B cell (primary cell): ENCODE measurements around the gene TCIRG1. TPM values are rescaled to one million over a fixed set of nuclear protein-coding genes. Genes with fewer than 3 reads are reported as not detected.

Experiments used
- ATAC-seq: fragments of 200-7000 bp; cut with Tn5 transposase; one replicate; pipeline ENCODE4 v1.10.0; 2021; ENCODE audit warnings: low read depth, mild to moderate bottlenecking, moderate number of reproducible peaks, moderate library complexity
- CTCF ChIA-PET: fragments of 350-600 bp; sonication (Branson Sonifier 250); formaldehyde crosslinking; loops from one replicate; lab custom pipeline; 2021; ENCODE audit warnings: antibody characterized with exemption, inconsistent platforms; lab: Charles Lee
- POLR2A ChIA-PET: fragments of 350-600 bp; sonication (Branson Sonifier 250); formaldehyde crosslinking; loops from one replicate; lab custom pipeline; 2021; ENCODE audit warnings: antibody characterized with exemption; lab: Charles Lee
- DNase-seq: peaks from one replicate; pipeline ENCODE4 v3.0.0; 2013
- H2AFZ ChIP-seq: 2 replicates; pipeline ENCODE4 v1.6.1; 2012; ENCODE audit warnings: mild to moderate bottlenecking, low read depth, low read length; ENCODE audit not compliant: insufficient read depth, poor library complexity, severe bottlenecking
- H3K27ac ChIP-seq, 2 donors: 1 replicate in 1 of 2; 2 replicates in 1 of 2; pipeline ENCODE4 v1.5.1; 2012 to 2013; ENCODE audit warnings: low read length in 2 of 2, mild to moderate bottlenecking in 2 of 2, moderate library complexity in 1 of 2
- H3K27me3 ChIP-seq, 4 experiments: fragments of 200-600 bp in 1 of 4; sonication (generic) in 1 of 4; replicated peaks in 1 of 4; 1 replicate in 2 of 4; 2 replicates in 2 of 4; pipeline versions ENCODE4 v1.6.1 to v1.7.0; 2013 to 2016; ENCODE audit warnings: low read length in 3 of 4, mild to moderate bottlenecking in 2 of 4, mixed read lengths in 1 of 4, moderate library complexity in 1 of 4; ENCODE audit not compliant: insufficient read depth in 4 of 4, control insufficient read depth in 3 of 4; ENCODE audit errors: control extremely low read depth in 1 of 4
- H3K36me3 ChIP-seq, 2 experiments: replicated peaks in 1 of 2; 1 replicate in 1 of 2; 2 replicates in 1 of 2; pipeline versions ENCODE4 v1.6.1 to v1.7.1; 2013; ENCODE audit warnings: low read length in 1 of 2; ENCODE audit not compliant: insufficient read depth in 2 of 2, control insufficient read depth in 1 of 2; ENCODE audit errors: control extremely low read depth in 1 of 2, extremely low read depth in 1 of 2
- H3K4me1 ChIP-seq, 2 donors: fragments of 200-600 bp in 1 of 2; sonication (generic) in 1 of 2; 1 replicate in 1 of 2; 2 replicates in 1 of 2; pipeline versions ENCODE4 v1.5.1 to v1.6.1; 2013 to 2017; ENCODE audit warnings: low read length in 2 of 2; ENCODE audit not compliant: control insufficient read depth in 2 of 2, insufficient read depth in 2 of 2
- H3K4me2 ChIP-seq: replicated peaks from 2 replicates; pipeline ENCODE3; 2012; ENCODE audit warnings: mild to moderate bottlenecking, low read depth, low read length; ENCODE audit not compliant: poor library complexity, severe bottlenecking
- H3K4me3 ChIP-seq, 5 experiments: fragments of 200-600 bp in 1 of 5; sonication (generic) in 1 of 5; 1 replicate in 3 of 5; 2 replicates in 2 of 5; pipeline versions ENCODE4 v1.5.1 to v1.7.0; 2011 to 2016; ENCODE audit warnings: low read length in 4 of 5, mild to moderate bottlenecking in 4 of 5, low read depth in 2 of 5, control low read depth in 1 of 5, moderate library complexity in 1 of 5; ENCODE audit not compliant: insufficient read depth in 1 of 5; ENCODE audit errors: control extremely low read depth in 1 of 5, extremely low read depth in 1 of 5
- H3K79me2 ChIP-seq: fragments of 200-600 bp; sonication (generic); one replicate; pipeline ENCODE4 v1.6.0; 2016; ENCODE audit warnings: low read length; ENCODE audit not compliant: control insufficient read depth, insufficient read depth
- H3K9ac ChIP-seq: fragments of 200-600 bp; sonication (generic); 2 replicates; pipeline ENCODE4 v1.6.1; 2017; ENCODE audit warnings: mild to moderate bottlenecking, low read length, moderate library complexity
- H3K9me3 ChIP-seq, 3 donors: one replicate each; pipeline versions ENCODE4 v1.6.1 to v1.7.1; 2013; ENCODE audit warnings: low read length in 2 of 3; ENCODE audit not compliant: control insufficient read depth in 2 of 3, insufficient read depth in 1 of 3; ENCODE audit errors: control extremely low read depth in 1 of 3
- H4K20me1 ChIP-seq: 2 replicates; pipeline ENCODE4 v1.6.0; 2012; ENCODE audit warnings: mild to moderate bottlenecking, low read length; ENCODE audit not compliant: insufficient read depth, control insufficient read depth, poor library complexity, severe bottlenecking
- H3K27ac Mint-ChIP-seq: one replicate; pipeline ENCODE4 v1.8.0; 2021; ENCODE audit warnings: mixed read lengths
- H3K27me3 Mint-ChIP-seq: one replicate; pipeline ENCODE4 v1.8.0; 2021; ENCODE audit warnings: mixed read lengths
- H3K4me1 Mint-ChIP-seq: one replicate; pipeline ENCODE4 v1.8.0; 2021; ENCODE audit warnings: mixed read lengths
- H3K4me3 Mint-ChIP-seq: one replicate; pipeline ENCODE4 v1.8.0; 2021; ENCODE audit warnings: mixed read lengths
- H3K9me3 Mint-ChIP-seq: one replicate; pipeline ENCODE4 v1.8.0; 2022; ENCODE audit warnings: mixed read lengths; ENCODE audit not compliant: insufficient read depth
- EZH2 ChIP-seq: IDR thresholded peaks from 2 replicates; pipeline ENCODE4 v1.6.1; 2012; ENCODE audit warnings: borderline replicate concordance, low read depth, mild to moderate bottlenecking, moderate library complexity, low read length; ENCODE audit not compliant: insufficient read depth, poor library complexity, severe bottlenecking
- WGBS: methylation state at CpG from one replicate; pipeline ENCODE4 v1.1.5; 2013; ENCODE audit warnings: missing lambda C conversion rate; ENCODE audit not compliant: insufficient coverage; 5-methylcytosine and 5-hydroxymethylcytosine counted together
- intact Hi-C: fragments of 100-400 bp; cut with micrococcal nuclease; formaldehyde crosslinking; loops from one replicate; pipeline ENCODE4 v1.10.0; 2022
- polyA plus RNA-seq: library from polyadenylated mRNA; depleted of rRNA; stranded (reverse); fragments of >200 nt; gene quantifications from 2 replicates; pipeline ENCODE4 v1.2.3, GENCODE V29; 2012
- total RNA-seq, 2 donors: library from RNA; stranded (reverse); fragments of 120-200 nt in 1 of 2; gene quantifications; 1 replicate in 1 of 2; 2 replicates in 1 of 2; pipeline versions ENCODE4 v1.2.3 to v1.2.4, GENCODE V29; 2013 to 2022
- TF ChIP-seq, protein P1 (sequence below): fragments of 200-600 bp; IDR thresholded peaks from one replicate; pipeline ENCODE4 v1.8.0; 2022; ENCODE audit warnings: antibody characterized with exemption, mild to moderate bottlenecking

The TCIRG1 gene
- total and polyA plus RNA-seq, 2 donors (not counting 1 experiment from before 2014, with no cell fraction given), result 305 to 725 TPM

DNA sequence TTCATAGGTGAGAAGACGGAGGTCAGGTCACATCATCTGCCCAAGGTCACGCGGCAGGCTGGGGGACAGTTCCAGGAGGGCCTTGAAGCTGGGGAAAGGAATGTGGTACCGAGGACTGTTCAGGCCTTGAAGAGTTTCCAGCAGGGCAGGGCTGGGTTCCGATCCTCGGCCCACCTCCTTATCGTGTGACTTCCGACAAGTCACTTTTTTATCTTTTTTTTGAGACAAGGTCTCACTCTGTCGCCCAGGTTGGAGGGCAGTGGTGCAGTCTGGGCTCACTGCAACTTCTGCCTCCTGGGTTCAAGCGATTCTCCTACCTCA is 7.7 kb upstream of the TCIRG1 start:
- POLR2A ChIA-PET, result interaction anchor here (2.2 kb wide), 1 partner anchor 8 kb away, joined by 15 read pairs; the partner anchor contains the start of gene TCIRG1
- CTCF ChIA-PET, result interaction anchor here (1.0 kb wide), 1 partner anchor 21 kb away, joined by 3 read pairs; the partner anchor contains the start of gene ALDH3B1
- Mint-ChIP-seq H3K4me1 (peaks cover 21% of the 10 kb centered on the region), H3K9me3 (no peaks in the 10 kb centered on the region), H3K27ac (peak overlapping the region; percentile 94), H3K27me3 (no peaks in the 10 kb centered on the region), H3K4me3 (peak overlapping the region; percentile 100)
- peak overlapping the region; percentile 99 for H3K4me2 ChIP-seq
- peak overlapping the region; percentile 74 for H3K9ac ChIP-seq
- H3K9me3 ChIP-seq, result no peaks in the 10 kb centered on the region
- H3K27me3 ChIP-seq, result no peaks in the 10 kb centered on the region
- 19% methylated on average over 9 of the region's 10 CpGs for WGBS
- H4K20me1 ChIP-seq, result peaks cover 12% of the 10 kb centered on the region
- TF ChIP-seq, protein P1, sequence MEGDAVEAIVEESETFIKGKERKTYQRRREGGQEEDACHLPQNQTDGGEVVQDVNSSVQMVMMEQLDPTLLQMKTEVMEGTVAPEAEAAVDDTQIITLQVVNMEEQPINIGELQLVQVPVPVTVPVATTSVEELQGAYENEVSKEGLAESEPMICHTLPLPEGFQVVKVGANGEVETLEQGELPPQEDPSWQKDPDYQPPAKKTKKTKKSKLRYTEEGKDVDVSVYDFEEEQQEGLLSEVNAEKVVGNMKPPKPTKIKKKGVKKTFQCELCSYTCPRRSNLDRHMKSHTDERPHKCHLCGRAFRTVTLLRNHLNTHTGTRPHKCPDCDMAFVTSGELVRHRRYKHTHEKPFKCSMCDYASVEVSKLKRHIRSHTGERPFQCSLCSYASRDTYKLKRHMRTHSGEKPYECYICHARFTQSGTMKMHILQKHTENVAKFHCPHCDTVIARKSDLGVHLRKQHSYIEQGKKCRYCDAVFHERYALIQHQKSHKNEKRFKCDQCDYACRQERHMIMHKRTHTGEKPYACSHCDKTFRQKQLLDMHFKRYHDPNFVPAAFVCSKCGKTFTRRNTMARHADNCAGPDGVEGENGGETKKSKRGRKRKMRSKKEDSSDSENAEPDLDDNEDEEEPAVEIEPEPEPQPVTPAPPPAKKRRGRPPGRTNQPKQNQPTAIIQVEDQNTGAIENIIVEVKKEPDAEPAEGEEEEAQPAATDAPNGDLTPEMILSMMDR, result no peak
- no peak for TF ChIP-seq EZH2
- ATAC-seq (no peak), DNase-seq (no peak)
- H3K4me3 ChIP-seq, result peak overlapping the region; percentile 1 to 90 (median 81)
- peak overlapping the region; percentile 90 for H2AFZ ChIP-seq
- H3K4me1 ChIP-seq, result peaks cover 12 to 20% of the 10 kb centered on the region in 2 donors
- H3K27ac ChIP-seq, result peak overlapping the region; percentile 57 to 78
- intact Hi-C loops, result loop anchor here (5.0 to 10.0 kb wide), 3 partner anchors 184 to 434 kb away; partner anchors contain the start of genes C11orf24, KMT5B and PPP6R3
- peaks cover 0 to 17% of the 10 kb centered on the region in 2 experiments for H3K36me3 ChIP-seq
- H3K79me2 ChIP-seq, result peaks cover 21% of the 10 kb centered on the region

DNA sequence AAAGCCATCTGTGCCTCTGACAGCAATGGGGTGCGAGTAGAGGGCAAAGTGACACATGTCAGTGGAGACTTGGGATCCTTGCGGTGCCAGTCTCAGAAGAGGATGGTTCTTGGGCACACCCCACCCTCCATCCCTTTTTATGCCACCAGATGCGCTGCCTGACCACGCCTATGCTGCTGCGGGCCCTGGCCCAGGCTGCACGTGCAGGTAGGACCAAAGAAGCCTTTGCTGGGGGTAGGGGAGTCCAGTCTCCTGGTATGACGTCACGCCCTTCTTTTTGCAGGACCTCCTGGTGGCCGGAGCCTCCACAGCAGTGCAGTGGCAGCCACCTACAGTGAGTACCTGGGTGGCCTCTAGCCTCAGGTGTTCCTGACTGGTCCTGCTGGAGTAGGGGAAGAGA is 6.8 kb upstream of the TCIRG1 start:
- Histone ChIP-seq H3K79me2 (peaks cover 21% of the 10 kb centered on the region), H3K9ac (no peak overlapping the region), H3K27ac (no peak overlapping the region), H3K9me3 (no peaks in the 10 kb centered on the region), H3K36me3 (peaks cover 0 to 17% of the 10 kb centered on the region in 2 experiments), H3K4me2 (no peak overlapping the region), H4K20me1 (peaks cover 12% of the 10 kb centered on the region), H3K4me3 (no peak overlapping the region), H3K27me3 (no peaks in the 10 kb centered on the region), H2AFZ (no peak overlapping the region), H3K4me1 (peaks cover 17 to 29% of the 10 kb centered on the region in 2 donors)
- peaks cover 24% of the 10 kb centered on the region for H3K4me1 Mint-ChIP-seq
- H3K27ac Mint-ChIP-seq, result peak overlapping the region; percentile 46
- intact Hi-C loops, result loop anchor here (5.0 to 10.0 kb wide), 3 partner anchors 183 to 433 kb away; partner anchors contain the start of genes C11orf24, KMT5B and PPP6R3
- DNase-seq (no peak), ATAC-seq (no peak)
- peak overlapping the region; percentile 100 for H3K4me3 Mint-ChIP-seq
- WGBS, result 93% methylated on average over 5 of the region's 9 CpGs
- no peaks in the 10 kb centered on the region for H3K9me3 Mint-ChIP-seq
- ChIA-PET POLR2A (no interaction called here), CTCF (no interaction called here)
- TF ChIP-seq, protein P1, result no peak
- no peak for TF ChIP-seq EZH2
- H3K27me3 Mint-ChIP-seq, result no peaks in the 10 kb centered on the region
